GM23338 (cell line): ENCODE results near the gene KRTCAP2. TPM values are rescaled to one million over a fixed set of nuclear protein-coding genes. Genes with fewer than 3 reads are reported as not detected.

Experiments used
- ATAC-seq: fragments of 200-7000 bp; cut with Tn5 transposase; 3 replicates; pipeline ENCODE4 v1.9.1; 2020
- DNase-seq: peaks from one replicate; pipeline ENCODE4 v3.0.0-alpha.2; 2015; ENCODE audit warnings: low spot score
- H2AFZ ChIP-seq: fragments of 200-600 bp; sonication (generic); 2 replicates; pipeline ENCODE4 v1.8.0; 2016; ENCODE audit warnings: antibody characterized with exemption, mild to moderate bottlenecking, moderate library complexity
- H3F3A ChIP-seq: fragments of 200-600 bp; sonication (generic); replicated peaks from 2 replicates; pipeline ENCODE4 v1.8.0; 2017; ENCODE audit warnings: antibody characterized with exemption, mixed run types, low read depth
- H3K27ac ChIP-seq: fragments of 200-600 bp; sonication (generic); 2 replicates; pipeline ENCODE4 v1.6.1; 2016; ENCODE audit warnings: low read depth
- H3K27me3 ChIP-seq: fragments of 200-600 bp; sonication (generic); 2 replicates; pipeline ENCODE4 v1.8.0; 2016; ENCODE audit warnings: mild to moderate bottlenecking, mixed run types, moderate library complexity; ENCODE audit not compliant: insufficient read depth
- H3K36me3 ChIP-seq: fragments of 200-600 bp; sonication (generic); 2 replicates; pipeline ENCODE4 v1.8.0; 2016; ENCODE audit warnings: mild to moderate bottlenecking; ENCODE audit not compliant: insufficient read depth
- H3K4me1 ChIP-seq: fragments of 200-600 bp; sonication (generic); 2 replicates; pipeline ENCODE4 v1.8.0; 2016; ENCODE audit warnings: mild to moderate bottlenecking, moderate library complexity; ENCODE audit not compliant: insufficient read depth
- H3K4me2 ChIP-seq: fragments of 200-600 bp; sonication (generic); 2 replicates; pipeline ENCODE4 v1.7.1; 2017; ENCODE audit warnings: mixed run types
- H3K4me3 ChIP-seq: fragments of 200-600 bp; sonication (generic); 2 replicates; pipeline ENCODE4 v1.6.1; 2016; ENCODE audit warnings: mixed run types
- H3K79me2 ChIP-seq: fragments of 200-600 bp; sonication (generic); replicated peaks from 2 replicates; pipeline ENCODE4 v1.8.0; 2017; ENCODE audit warnings: mild to moderate bottlenecking; ENCODE audit not compliant: insufficient read depth
- H3K9me2 ChIP-seq: fragments of 200-600 bp; sonication (generic); 2 replicates; pipeline ENCODE4 v1.8.0; 2017; ENCODE audit not compliant: insufficient read depth
- H4K20me1 ChIP-seq: fragments of 200-600 bp; sonication (generic); replicated peaks from 2 replicates; pipeline ENCODE4 v1.8.0; 2017; ENCODE audit warnings: mild to moderate bottlenecking; ENCODE audit not compliant: insufficient read depth
- H3K27ac Mint-ChIP-seq: 2 replicates; pipeline ENCODE4 v1.8.0; 2020; ENCODE audit warnings: inconsistent platforms, mild to moderate bottlenecking, moderate library complexity, mixed read lengths
- H3K27me3 Mint-ChIP-seq: 3 replicates; pipeline ENCODE4 v1.8.0; 2022; ENCODE audit warnings: low read depth, mild to moderate bottlenecking, moderate library complexity, mixed read lengths, inconsistent platforms; ENCODE audit not compliant: insufficient read depth, poor library complexity
- H3K36me3 Mint-ChIP-seq: 3 replicates; pipeline ENCODE4 v1.8.0; 2021; ENCODE audit warnings: low read depth, mild to moderate bottlenecking, inconsistent platforms, moderate library complexity, mixed read lengths
- H3K4me1 Mint-ChIP-seq: 3 replicates; pipeline ENCODE4 v1.8.0; 2020; ENCODE audit warnings: mild to moderate bottlenecking, inconsistent platforms, mixed read lengths
- H3K4me3 Mint-ChIP-seq: 3 replicates; pipeline ENCODE4 v1.8.0; 2021; ENCODE audit warnings: moderate library complexity, mild to moderate bottlenecking, inconsistent platforms, mixed read lengths
- H3K9me3 Mint-ChIP-seq: 3 replicates; pipeline ENCODE4 v1.8.0; 2020; ENCODE audit warnings: moderate library complexity, mild to moderate bottlenecking, inconsistent platforms, mixed read lengths
- CREB1 ChIP-seq: fragments of 250-450 bp; sonication (Bioruptor Pico); IDR thresholded peaks from 2 replicates; pipeline ENCODE4 v1.5.0; 2020; ENCODE audit warnings: low read depth, mild to moderate bottlenecking, moderate library complexity
- JUNB ChIP-seq: IDR thresholded peaks from one replicate; pipeline ENCODE4 v1.6.1; 2016; ENCODE audit warnings: antibody characterized with exemption; ENCODE audit not compliant: unreplicated experiment
- POLR2AphosphoS5 ChIP-seq: IDR thresholded peaks from 2 replicates; pipeline ENCODE4 v1.6.1; 2016; ENCODE audit warnings: antibody characterized with exemption, low read depth
- STAT1 ChIP-seq: IDR thresholded peaks from one replicate; pipeline ENCODE4 v1.6.1; 2016; ENCODE audit warnings: antibody characterized with exemption; ENCODE audit not compliant: unreplicated experiment
- ZNF331 ChIP-seq: fragments of 250-450 bp; sonication (Bioruptor Pico); IDR thresholded peaks from 2 replicates; pipeline ENCODE4 v1.5.0; 2020; ENCODE audit warnings: low read depth, mild to moderate bottlenecking, moderate library complexity
- polyA plus RNA-seq: library from polyadenylated mRNA; unstranded; fragments of >200 nt; fragmentation: Nextera tagmentation; extraction: Ambion mirVana; gene quantifications from 2 replicates; pipeline ENCODE4 v1.2.1, GENCODE V29; 2016
- total RNA-seq: library from RNA; depleted of rRNA; stranded (reverse); fragments of >200 nt; shearing (Covaris generic); gene quantifications from 2 replicates; pipeline ENCODE4 v1.2.3, GENCODE V29; 2014
- TF ChIP-seq, protein P1 (sequence below), 2 experiments: fragments of 200-600 bp in 1 of 2; sonication (generic) in 1 of 2; conservative IDR thresholded peaks; 2 replicates each; pipeline versions ENCODE4 v1.5.1 to v1.6.1; 2016 to 2017; ENCODE audit warnings: antibody characterized with exemption in 2 of 2, low read depth in 2 of 2, mild to moderate bottlenecking in 2 of 2, moderate library complexity in 1 of 2
- TF ChIP-seq, protein P2 (sequence below): IDR thresholded peaks from 2 replicates; pipeline ENCODE4 v1.6.1; 2016; ENCODE audit warnings: antibody characterized with exemption
- TF ChIP-seq, protein P3 (sequence below): IDR thresholded peaks from one replicate; pipeline ENCODE4 v1.6.1; 2018; ENCODE audit warnings: antibody characterized with exemption; ENCODE audit not compliant: unreplicated experiment

Gene KRTCAP2
- total and polyA plus RNA-seq, 2 experiments from 2014 or later, result 106 to 579 TPM

DNA sequence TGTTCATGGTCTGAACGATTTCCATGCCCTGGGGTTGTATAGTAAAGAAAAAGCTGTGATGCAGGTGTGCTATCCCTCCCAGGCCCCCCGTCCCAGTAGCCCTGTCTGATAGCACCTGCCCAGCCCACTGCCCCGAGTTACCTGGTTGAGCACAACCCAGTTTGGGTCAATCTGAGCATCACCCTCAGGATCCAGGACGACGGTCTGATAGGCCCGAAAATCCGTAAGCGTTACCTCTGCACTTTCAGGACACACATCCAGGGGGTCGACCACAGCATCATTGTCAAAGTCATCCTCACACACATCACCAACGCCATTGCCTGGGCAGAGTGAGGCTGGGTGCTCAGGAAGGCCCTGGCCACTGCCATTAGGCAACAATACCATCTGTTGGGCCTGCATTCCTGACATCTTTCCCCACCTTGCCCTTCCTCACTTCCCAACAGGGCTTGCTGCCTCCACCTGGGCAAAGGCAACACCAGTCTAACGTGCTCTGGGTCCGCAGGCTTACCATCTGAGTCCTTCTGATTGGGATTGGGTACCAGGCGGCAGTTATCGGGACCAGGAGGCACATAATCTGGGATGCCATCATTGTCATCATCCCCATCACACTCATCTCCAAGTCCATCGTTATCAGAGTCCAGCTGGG is 24.9 kb upstream of the KRTCAP2 start:
- Histone ChIP-seq H3K9me2 (no peaks in the 10 kb centered on the region), H3K27me3 (no peaks in the 10 kb centered on the region), H3F3A (peaks cover 54% of the 10 kb centered on the region), H3K27ac (peak overlapping the region; percentile 32; the same call in 1 of the 2 replicates), H4K20me1 (peaks cover 39% of the 10 kb centered on the region), H3K4me1 (peaks cover 17% of the 10 kb centered on the region), H3K4me3 (0 out of 2 replicates have a peak overlapping the region, but pooled peaks have one; percentile 99), H2AFZ (no peak overlapping the region), H3K79me2 (peaks cover 29% of the 10 kb centered on the region), H3K36me3 (peaks cover 52% of the 10 kb centered on the region), H3K4me2 (peak overlapping the region; percentile 91; the same call in 1 of the 2 replicates)
- ATAC-seq (no peak), DNase-seq (no peak)
- Mint-ChIP-seq H3K4me1 (peaks cover 28% of the 10 kb centered on the region), H3K4me3 (peak overlapping the region; percentile 97), H3K27ac (peak overlapping the region; percentile 98), H3K9me3 (peaks cover 3% of the 10 kb centered on the region; the same call in 1 of the 3 replicates), H3K36me3 (peaks cover 78% of the 10 kb centered on the region), H3K27me3 (peaks cover 57% of the 10 kb centered on the region)
- TF ChIP-seq CREB1 (CRISPR knock-in tag), result no peak
- TF ChIP-seq JUNB, result no peak
- TF ChIP-seq ZNF331 (CRISPR knock-in tag), result no peak
- TF ChIP-seq, protein P1, sequence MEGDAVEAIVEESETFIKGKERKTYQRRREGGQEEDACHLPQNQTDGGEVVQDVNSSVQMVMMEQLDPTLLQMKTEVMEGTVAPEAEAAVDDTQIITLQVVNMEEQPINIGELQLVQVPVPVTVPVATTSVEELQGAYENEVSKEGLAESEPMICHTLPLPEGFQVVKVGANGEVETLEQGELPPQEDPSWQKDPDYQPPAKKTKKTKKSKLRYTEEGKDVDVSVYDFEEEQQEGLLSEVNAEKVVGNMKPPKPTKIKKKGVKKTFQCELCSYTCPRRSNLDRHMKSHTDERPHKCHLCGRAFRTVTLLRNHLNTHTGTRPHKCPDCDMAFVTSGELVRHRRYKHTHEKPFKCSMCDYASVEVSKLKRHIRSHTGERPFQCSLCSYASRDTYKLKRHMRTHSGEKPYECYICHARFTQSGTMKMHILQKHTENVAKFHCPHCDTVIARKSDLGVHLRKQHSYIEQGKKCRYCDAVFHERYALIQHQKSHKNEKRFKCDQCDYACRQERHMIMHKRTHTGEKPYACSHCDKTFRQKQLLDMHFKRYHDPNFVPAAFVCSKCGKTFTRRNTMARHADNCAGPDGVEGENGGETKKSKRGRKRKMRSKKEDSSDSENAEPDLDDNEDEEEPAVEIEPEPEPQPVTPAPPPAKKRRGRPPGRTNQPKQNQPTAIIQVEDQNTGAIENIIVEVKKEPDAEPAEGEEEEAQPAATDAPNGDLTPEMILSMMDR (conservative IDR thresholded peaks at IDR 0.05; ENCODE audit: low read depth in 2 of 2), result no peak
- TF ChIP-seq POLR2AphosphoS5, result 0 out of 2 replicates have a peak, but pooled peaks have one; percentile 23
- no peak for TF ChIP-seq STAT1
- TF ChIP-seq, protein P2, sequence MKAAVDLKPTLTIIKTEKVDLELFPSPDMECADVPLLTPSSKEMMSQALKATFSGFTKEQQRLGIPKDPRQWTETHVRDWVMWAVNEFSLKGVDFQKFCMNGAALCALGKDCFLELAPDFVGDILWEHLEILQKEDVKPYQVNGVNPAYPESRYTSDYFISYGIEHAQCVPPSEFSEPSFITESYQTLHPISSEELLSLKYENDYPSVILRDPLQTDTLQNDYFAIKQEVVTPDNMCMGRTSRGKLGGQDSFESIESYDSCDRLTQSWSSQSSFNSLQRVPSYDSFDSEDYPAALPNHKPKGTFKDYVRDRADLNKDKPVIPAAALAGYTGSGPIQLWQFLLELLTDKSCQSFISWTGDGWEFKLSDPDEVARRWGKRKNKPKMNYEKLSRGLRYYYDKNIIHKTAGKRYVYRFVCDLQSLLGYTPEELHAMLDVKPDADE, result no peak

DNA sequence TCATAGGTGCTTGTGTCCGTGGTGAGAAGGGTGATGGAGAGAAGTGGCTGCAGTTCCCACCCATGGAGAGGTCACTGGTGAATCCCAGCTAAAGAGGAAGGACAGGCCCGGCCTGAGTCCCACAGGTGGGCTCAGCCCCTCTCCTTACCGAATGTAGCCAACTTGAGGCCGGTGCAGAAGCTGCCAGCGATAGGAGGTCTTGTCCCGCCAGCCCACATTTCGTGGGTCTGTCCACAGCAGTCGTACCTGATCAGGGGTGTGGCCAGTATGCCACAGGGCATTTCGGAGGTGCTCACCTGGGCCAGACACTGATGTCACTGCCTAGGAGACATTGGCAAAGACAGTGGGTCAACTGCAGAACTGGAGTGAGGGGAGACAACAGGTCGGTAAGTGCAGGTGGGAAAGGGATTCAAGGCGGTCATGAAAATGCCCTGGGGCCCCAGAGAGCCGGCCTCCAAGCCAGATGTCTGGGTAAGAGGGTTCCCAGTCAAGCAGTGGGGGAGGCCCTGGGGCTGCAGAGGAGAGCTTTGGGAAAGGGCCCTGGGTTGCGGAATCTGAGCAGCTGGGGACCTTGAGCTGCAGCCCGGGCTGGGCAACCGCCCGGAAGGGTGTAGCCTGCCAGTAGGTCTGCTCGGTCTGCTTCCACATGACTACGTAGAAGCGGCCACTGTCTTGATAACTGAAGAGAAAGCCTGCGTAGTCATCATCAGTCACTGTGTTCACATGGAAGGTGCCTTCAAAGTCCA is 24.0 kb upstream of the KRTCAP2 start:
- peak overlapping the region; percentile 98 for H3K27ac Mint-ChIP-seq
- H3K27ac ChIP-seq, result peak overlapping the region; percentile 97
- no peak overlapping the region for H2AFZ ChIP-seq
- no peak for ATAC-seq
- peaks cover 50% of the 10 kb centered on the region for H3F3A ChIP-seq
- H3K36me3 Mint-ChIP-seq, result peaks cover 69% of the 10 kb centered on the region
- H3K27me3 Mint-ChIP-seq, result peaks cover 54% of the 10 kb centered on the region
- H3K4me1 Mint-ChIP-seq, result peaks cover 31% of the 10 kb centered on the region
- peak overlapping the region; percentile 99 for H3K4me3 ChIP-seq
- H3K27me3 ChIP-seq, result no peaks in the 10 kb centered on the region
- H3K9me2 ChIP-seq, result no peaks in the 10 kb centered on the region
- peaks cover 51% of the 10 kb centered on the region for H3K36me3 ChIP-seq
- H3K4me1 ChIP-seq, result peaks cover 21% of the 10 kb centered on the region
- peak overlapping the region; percentile 91 for H3K4me2 ChIP-seq
- H3K9me3 Mint-ChIP-seq, result peaks cover 3% of the 10 kb centered on the region; the same call in 1 of the 3 replicates
- peak overlapping the region; percentile 97 for H3K4me3 Mint-ChIP-seq
- H4K20me1 ChIP-seq, result peaks cover 39% of the 10 kb centered on the region
- peaks cover 29% of the 10 kb centered on the region for H3K79me2 ChIP-seq
- no peak for DNase-seq
- TF ChIP-seq ZNF331 (CRISPR knock-in tag), result no peak
- TF ChIP-seq, protein P3, sequence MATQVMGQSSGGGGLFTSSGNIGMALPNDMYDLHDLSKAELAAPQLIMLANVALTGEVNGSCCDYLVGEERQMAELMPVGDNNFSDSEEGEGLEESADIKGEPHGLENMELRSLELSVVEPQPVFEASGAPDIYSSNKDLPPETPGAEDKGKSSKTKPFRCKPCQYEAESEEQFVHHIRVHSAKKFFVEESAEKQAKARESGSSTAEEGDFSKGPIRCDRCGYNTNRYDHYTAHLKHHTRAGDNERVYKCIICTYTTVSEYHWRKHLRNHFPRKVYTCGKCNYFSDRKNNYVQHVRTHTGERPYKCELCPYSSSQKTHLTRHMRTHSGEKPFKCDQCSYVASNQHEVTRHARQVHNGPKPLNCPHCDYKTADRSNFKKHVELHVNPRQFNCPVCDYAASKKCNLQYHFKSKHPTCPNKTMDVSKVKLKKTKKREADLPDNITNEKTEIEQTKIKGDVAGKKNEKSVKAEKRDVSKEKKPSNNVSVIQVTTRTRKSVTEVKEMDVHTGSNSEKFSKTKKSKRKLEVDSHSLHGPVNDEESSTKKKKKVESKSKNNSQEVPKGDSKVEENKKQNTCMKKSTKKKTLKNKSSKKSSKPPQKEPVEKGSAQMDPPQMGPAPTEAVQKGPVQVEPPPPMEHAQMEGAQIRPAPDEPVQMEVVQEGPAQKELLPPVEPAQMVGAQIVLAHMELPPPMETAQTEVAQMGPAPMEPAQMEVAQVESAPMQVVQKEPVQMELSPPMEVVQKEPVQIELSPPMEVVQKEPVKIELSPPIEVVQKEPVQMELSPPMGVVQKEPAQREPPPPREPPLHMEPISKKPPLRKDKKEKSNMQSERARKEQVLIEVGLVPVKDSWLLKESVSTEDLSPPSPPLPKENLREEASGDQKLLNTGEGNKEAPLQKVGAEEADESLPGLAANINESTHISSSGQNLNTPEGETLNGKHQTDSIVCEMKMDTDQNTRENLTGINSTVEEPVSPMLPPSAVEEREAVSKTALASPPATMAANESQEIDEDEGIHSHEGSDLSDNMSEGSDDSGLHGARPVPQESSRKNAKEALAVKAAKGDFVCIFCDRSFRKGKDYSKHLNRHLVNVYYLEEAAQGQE, result no peak
